Thyroid gland (tissue), 4 donors: Measurements from ENCODE around the gene CREB3L2. TPM values are rescaled to one million over a fixed set of nuclear protein-coding genes. Genes with fewer than 3 reads are reported as not detected.

Source experiments
- DNase-seq, 2 donors: peaks; one replicate each; pipeline ENCODE4 v3.0.0-alpha.2; 2019
- H3K27ac ChIP-seq, 3 donors: fragments of 200-600 bp; sonication (generic); 1 replicate in 2 of 3; 2 replicates in 1 of 3; pipeline ENCODE4 v1.5.1; 2016 to 2019; ENCODE audit warnings: mild to moderate bottlenecking in 1 of 3, moderate library complexity in 1 of 3
- H3K27me3 ChIP-seq: fragments of 200-600 bp; sonication (generic); one replicate; pipeline ENCODE4 v1.5.1; 2019
- H3K36me3 ChIP-seq, 2 donors: fragments of 200-600 bp; sonication (generic); one replicate each; pipeline ENCODE4 v1.5.1; 2016 to 2019
- H3K4me1 ChIP-seq, 2 donors: fragments of 200-600 bp; sonication (generic); one replicate each; pipeline ENCODE4 v1.5.1; 2017 to 2019
- H3K4me3 ChIP-seq, 3 donors: fragments of 200-600 bp; sonication (generic); replicated peaks in 1 of 3; 1 replicate in 2 of 3; 2 replicates in 1 of 3; pipeline ENCODE4 v1.5.1; 2016; ENCODE audit warnings: mild to moderate bottlenecking in 1 of 3
- H3K9me3 ChIP-seq: fragments of 200-600 bp; sonication (generic); one replicate; pipeline ENCODE4 v1.5.1; 2017
- CTCF ChIP-seq, 6 experiments: fragments of 200-600 bp in 3 of 6; fragments of 450-650 bp in 3 of 6; sonication (generic) in 3 of 6; IDR thresholded peaks; one replicate each; pipeline ENCODE4 v1.5.1; 2016 to 2019; ENCODE audit warnings: antibody characterized with exemption in 6 of 6, mild to moderate bottlenecking in 2 of 6, inconsistent platforms in 1 of 6, moderate library complexity in 1 of 6
- POLR2A ChIP-seq, 2 donors: fragments of 450-650 bp; IDR thresholded peaks; one replicate each; pipeline ENCODE4 v1.6.1; 2017; ENCODE audit warnings: antibody characterized with exemption in 2 of 2, mild to moderate bottlenecking in 2 of 2, moderate library complexity in 1 of 2
- WGBS, 2 donors: methylation state at CpG; one replicate each; pipeline ENCODE4 v1.1.5; 2017; 5-methylcytosine and 5-hydroxymethylcytosine counted together
- intact Hi-C: fragments of 100-400 bp; cut with DNase I; formaldehyde crosslinking; loops from one replicate; pipeline ENCODE4 v1.15.1; 2023
- total RNA-seq, 4 donors: library from RNA; depleted of rRNA; stranded (reverse); fragments of >200 nt; gene quantifications; one replicate each; pipeline ENCODE4 v1.2.3, GENCODE V29; 2016

The CREB3L2 gene
- total RNA-seq, 4 donors from 2014 or later, result 86.1 to 143 (median 103) TPM

GRCh38 chr7:137920637-137921399, 81.1 kb downstream of the CREB3L2 start:
- WGBS, 2 donors, result 69 to 75% methylated on average over 6 of the region's 6 CpGs
- no peak for TF ChIP-seq CTCF (IDR thresholded peaks at IDR 0.05)
- Histone ChIP-seq H3K27ac (peak overlapping the region; percentile 54 to 98 (median 57)), H3K36me3 (no peaks in the 10 kb centered on the region), H3K4me1 (peaks cover 48 to 54% of the 10 kb centered on the region in 2 donors), H3K4me3 (no peak overlapping the region), H3K9me3 (no peaks in the 10 kb centered on the region), H3K27me3 (no peaks in the 10 kb centered on the region)
- intact Hi-C loops, result no loop called here
- DNase-seq, result no peak

GRCh38 chr7:137919987-137920386, 81.9 kb downstream of the CREB3L2 start:
- Histone ChIP-seq H3K27me3 (no peaks in the 10 kb centered on the region), H3K4me3 (no peak overlapping the region), H3K4me1 (peaks cover 53 to 60% of the 10 kb centered on the region in 2 donors), H3K36me3 (peaks cover 4 to 8% of the 10 kb centered on the region in 2 donors), H3K9me3 (no peaks in the 10 kb centered on the region), H3K27ac (peak overlapping the region; percentile 21 to 98 (median 54))
- WGBS, 2 donors, result 100% methylated on average over 1 of the region's 1 CpG
- DNase-seq, result no peak
- TF ChIP-seq POLR2A (IDR thresholded peaks at IDR 0.05) (no peak), CTCF (IDR thresholded peaks at IDR 0.05) (no peak)
- intact Hi-C loops, result no loop called here

GRCh38 chr7:137916980-137917645, 84.8 kb downstream of the CREB3L2 start:
- WGBS, 2 donors, result 30 to 33% methylated on average over 9 of the region's 9 CpGs
- Histone ChIP-seq H3K27me3 (no peaks in the 10 kb centered on the region), H3K9me3 (no peaks in the 10 kb centered on the region), H3K4me1 (peaks cover 68 to 81% of the 10 kb centered on the region in 2 donors), H3K27ac (peak overlapping the region; percentile 94 to 98 (median 94)), H3K36me3 (peaks cover 15 to 18% of the 10 kb centered on the region in 2 donors), H3K4me3 (no peak overlapping the region)
- peak; percentile 42 to 44 for DNase-seq
- no peak for TF ChIP-seq CTCF (IDR thresholded peaks at IDR 0.05)
- peak in 1 of 2 donors; percentile 62 for TF ChIP-seq POLR2A (IDR thresholded peaks at IDR 0.05)
- intact Hi-C loops, result no loop called here

GRCh38 chr7:137916564-137916963, 85.3 kb downstream of the CREB3L2 start:
- no peak for DNase-seq
- Histone ChIP-seq H3K4me1 (peaks cover 66 to 77% of the 10 kb centered on the region in 2 donors), H3K4me3 (no peak overlapping the region), H3K27me3 (no peaks in the 10 kb centered on the region), H3K36me3 (peaks cover 20 to 23% of the 10 kb centered on the region in 2 donors), H3K9me3 (no peaks in the 10 kb centered on the region), H3K27ac (peak overlapping the region; percentile 94 to 98 (median 94))
- WGBS, 2 donors, result 94% methylated on average over 8 of the region's 8 CpGs
- TF ChIP-seq CTCF (IDR thresholded peaks at IDR 0.05) (no peak), POLR2A (IDR thresholded peaks at IDR 0.05) (no peak)
- intact Hi-C loops, result no loop called here

- peaks cover 23 to 24% of the 10 kb centered on the region in 2 donors for H3K36me3 ChIP-seq
- TF ChIP-seq CTCF (IDR thresholded peaks at IDR 0.05), result no peak
- TF ChIP-seq POLR2A (IDR thresholded peaks at IDR 0.05), result no peak
- H3K4me1 ChIP-seq, result peaks cover 53 to 66% of the 10 kb centered on the region in 2 donors
- H3K27me3 ChIP-seq, result no peaks in the 10 kb centered on the region
- intact Hi-C loops, result no loop called here
- H3K27ac ChIP-seq, result peak overlapping the region; percentile 94 to 98 (median 94)
- DNase-seq, result no peak
- 94 to 95% methylated on average over 3 of the region's 3 CpGs for WGBS, 2 donors
- H3K9me3 ChIP-seq, result no peaks in the 10 kb centered on the region
- H3K4me3 ChIP-seq, result no peak overlapping the region
Measured at GRCh38 chr7:137915266-137915665, 86.6 kb downstream of the CREB3L2 start.
